Endothelial cell of umbilical vein (primary cell): ENCODE measurements around the gene SNAP25. TPM values are rescaled to one million over a fixed set of nuclear protein-coding genes. Genes with fewer than 3 reads are reported as not detected.

Experiments used
- BruUV-seq: library from RNA; stranded (reverse); fragments of 400-500 nt; replicated peaks from 2 replicates; lab custom pipeline; 2021; lab: Mats Ljungman, UMichigan
- CTCF ChIA-PET: fragments of 300-600, 350-600 bp; sonication (Branson Sonifier 250); formaldehyde crosslinking; loops from one replicate; lab custom pipeline; 2021; ENCODE audit warnings: antibody characterized with exemption, inconsistent platforms; lab: Charles Lee
- POLR2A ChIA-PET: fragments of 300-600, 350-600 bp; sonication (Branson Sonifier 250); formaldehyde crosslinking; loops from one replicate; lab custom pipeline; 2021; ENCODE audit warnings: antibody characterized with exemption, inconsistent platforms; lab: Charles Lee
- DNase-seq: peaks from one replicate; pipeline ENCODE4 v3.0.0-alpha.2; 2011; ENCODE audit warnings: low read depth, low spot score
- FAIRE-seq: peaks from 2 replicates; lab custom pipeline; 2011; peaks lifted over from hg19 to GRCh38; lab: Jason Lieb, UNC
- H2AFZ ChIP-seq: 2 replicates; pipeline ENCODE4 v1.6.0; 2012; ENCODE audit warnings: low read depth, low read length, control low read depth, inconsistent platforms
- H3K27ac ChIP-seq: 2 replicates; pipeline ENCODE4 v1.5.1; 2011; ENCODE audit warnings: low read depth, mild to moderate bottlenecking, control low read depth, low read length, moderate library complexity; ENCODE audit not compliant: insufficient read depth
- H3K27me3 ChIP-seq, 2 experiments: 2 replicates each; pipeline versions ENCODE4 v1.6.0 to v1.6.1; 2011; ENCODE audit warnings: low read length in 2 of 2, mixed read lengths in 1 of 2; ENCODE audit not compliant: control insufficient read depth in 2 of 2, insufficient read depth in 2 of 2
- H3K36me3 ChIP-seq, 2 experiments: 2 replicates in 1 of 2; 3 replicates in 1 of 2; pipeline ENCODE4 v1.5.1; 2011; ENCODE audit warnings: low read length in 2 of 2, mild to moderate bottlenecking in 1 of 2, moderate library complexity in 1 of 2; ENCODE audit not compliant: control insufficient read depth in 2 of 2, insufficient read depth in 2 of 2; ENCODE audit errors: extremely low read depth in 1 of 2
- H3K4me1 ChIP-seq: 3 replicates; pipeline ENCODE4 v1.5.1; 2011; ENCODE audit warnings: mild to moderate bottlenecking, low read length; ENCODE audit not compliant: control insufficient read depth, insufficient read depth; ENCODE audit errors: extremely low read depth
- H3K4me2 ChIP-seq: 2 replicates; pipeline ENCODE4 v1.6.1; 2011; ENCODE audit warnings: low read length, control low read depth, mixed read lengths; ENCODE audit not compliant: insufficient read depth
- H3K4me3 ChIP-seq, 3 experiments: fragments of 200-600 bp in 1 of 3; sonication (generic), shearing (Covaris generic) in 1 of 3; replicated peaks in 1 of 3; 2 replicates each; pipeline ENCODE4 v1.5.1; 2011 to 2016; ENCODE audit warnings: control low read depth in 3 of 3, low read length in 3 of 3, mild to moderate bottlenecking in 2 of 3, inconsistent platforms in 1 of 3, low read depth in 1 of 3, moderate library complexity in 1 of 3; ENCODE audit not compliant: insufficient read depth in 1 of 3
- H3K79me2 ChIP-seq: 2 replicates; pipeline ENCODE4 v1.6.0; 2012; ENCODE audit warnings: low read length, inconsistent platforms; ENCODE audit not compliant: control insufficient read depth, insufficient read depth
- H3K9ac ChIP-seq: replicated peaks from 2 replicates; pipeline ENCODE3; 2011; ENCODE audit warnings: low read length, control low read depth; ENCODE audit not compliant: insufficient read depth; ENCODE audit errors: extremely low read depth
- H3K9me1 ChIP-seq: replicated peaks from 3 replicates; pipeline ENCODE4 v1.6.0; 2011; ENCODE audit warnings: mild to moderate bottlenecking, low read length; ENCODE audit not compliant: control insufficient read depth, insufficient read depth; ENCODE audit errors: extremely low read depth
- H3K9me3 ChIP-seq: replicated peaks from 2 replicates; pipeline ENCODE4 v1.5.1; 2012; ENCODE audit warnings: low read length, inconsistent platforms; ENCODE audit not compliant: control insufficient read depth, insufficient read depth
- H4K20me1 ChIP-seq: replicated peaks from 2 replicates; pipeline ENCODE3; 2011; ENCODE audit warnings: mild to moderate bottlenecking, low read length; ENCODE audit not compliant: control insufficient read depth, insufficient read depth; ENCODE audit errors: extremely low read depth
- EZH2 ChIP-seq: IDR thresholded peaks from 2 replicates; pipeline ENCODE4 v1.6.1; 2012; ENCODE audit warnings: borderline replicate concordance, low read depth, mild to moderate bottlenecking, moderate library complexity, low read length, inconsistent platforms; ENCODE audit not compliant: severe bottlenecking
- FOS ChIP-seq: IDR thresholded peaks from 2 replicates; pipeline ENCODE4 v1.6.1; 2011; ENCODE audit warnings: mild to moderate bottlenecking, low read length, moderate library complexity, borderline replicate concordance; ENCODE audit not compliant: insufficient read depth
- GATA2 ChIP-seq: IDR thresholded peaks from 2 replicates; pipeline ENCODE4 v1.7.0; 2011; ENCODE audit warnings: low read depth, mild to moderate bottlenecking, moderate library complexity, mixed read lengths, low read length; ENCODE audit not compliant: insufficient read length, insufficient read depth
- JUN ChIP-seq: IDR thresholded peaks from 2 replicates; pipeline ENCODE4 v1.6.1; 2011; ENCODE audit warnings: borderline replicate concordance, low read depth; ENCODE audit not compliant: insufficient read length, insufficient read depth
- MYC ChIP-seq: IDR thresholded peaks from one replicate; pipeline ENCODE4 v1.6.1; 2011; ENCODE audit warnings: mild to moderate bottlenecking, low read depth, low read length
- POLR2A ChIP-seq: IDR thresholded peaks from 2 replicates; pipeline ENCODE4 v1.6.1; 2012; ENCODE audit warnings: low read depth, mild to moderate bottlenecking, control low read depth, low read length
- POLR2AphosphoS5 ChIP-seq: IDR thresholded peaks from 2 replicates; pipeline ENCODE4 v1.6.1; 2012; ENCODE audit warnings: low read depth, mild to moderate bottlenecking, control low read depth, low read length, moderate library complexity; ENCODE audit not compliant: insufficient read depth
- dilution Hi-C: fragments of 300-500 bp; cut with MboI; formaldehyde crosslinking; loops from one replicate; pipeline ENCODE4 v1.15.0; 2019; ENCODE audit warnings: low sequenced_read_pairs; ENCODE audit not compliant: extremely low pct_ligation_motif_present
- intact Hi-C: fragments of 100-400 bp; cut with micrococcal nuclease; formaldehyde crosslinking; loops from one replicate; pipeline ENCODE4 v1.10.0; 2022
- polyA plus RNA-seq, 4 experiments: library from polyadenylated mRNA; depleted of rRNA in 3 of 4; stranded (reverse) in 3 of 4; unstranded in 1 of 4; fragments of >200 nt; gene quantifications; 2 replicates each; pipeline versions ENCODE4 v1.2.1 to v1.2.3, GENCODE V29; 2011 to 2012; ENCODE audit warnings: missing spikeins in 1 of 4
- total RNA-seq: library from RNA; stranded (reverse); gene quantifications from 2 replicates; pipeline ENCODE4 v1.2.3, GENCODE V29; 2021
- TF ChIP-seq, protein P1 (sequence below), 2 donors: IDR thresholded peaks; 1 replicate in 1 of 2; 2 replicates in 1 of 2; pipeline ENCODE4 v1.5.1; 2011; ENCODE audit warnings: low read length in 2 of 2, mild to moderate bottlenecking in 2 of 2, moderate library complexity in 2 of 2, control low read depth in 1 of 2, inconsistent platforms in 1 of 2, low read depth in 1 of 2; ENCODE audit not compliant: insufficient read depth in 1 of 2; ENCODE audit errors: extremely low read depth in 1 of 2
- TF ChIP-seq, protein P2 (sequence below): IDR thresholded peaks from 2 replicates; pipeline ENCODE4 v1.6.1; 2011; ENCODE audit not compliant: insufficient read depth, insufficient read length

Gene SNAP25
- total and polyA plus RNA-seq, 2 donors (not counting 3 experiments of a cell fraction or from before 2014, with no cell fraction given): 3.9 to 4.4 TPM

DNA sequence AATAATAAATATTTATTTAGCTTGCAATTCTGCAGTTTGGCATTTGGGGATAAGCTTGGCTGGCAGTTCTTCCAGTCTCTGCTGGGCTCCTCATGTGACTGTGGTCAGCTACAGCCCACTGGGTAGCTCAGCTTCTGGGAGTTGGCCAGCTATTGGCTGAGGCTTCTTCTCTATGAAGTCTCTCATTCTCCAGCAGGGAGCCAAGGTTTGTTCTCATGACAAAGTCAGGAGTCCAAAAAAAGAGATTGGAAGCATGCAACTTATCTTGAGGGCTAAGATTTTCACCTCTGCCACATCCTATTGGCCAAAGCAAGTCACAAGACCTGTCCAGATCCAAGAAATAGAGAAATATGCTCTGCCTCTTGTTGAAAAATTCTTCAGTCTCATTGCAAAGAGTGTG is 94.6 kb downstream of the SNAP25 start:
- CTCF ChIA-PET: no interaction called here
- Histone ChIP-seq H3K9me1 (no peaks in the 10 kb centered on the region), H3K4me2 (no peak overlapping the region), H3K27ac (no peak overlapping the region), H4K20me1 (no peaks in the 10 kb centered on the region), H3K27me3 (no peaks in the 10 kb centered on the region), H3K9ac (no peak overlapping the region), H2AFZ (no peak overlapping the region), H3K4me1 (peaks cover 17% of the 10 kb centered on the region), H3K4me3 (no peak overlapping the region), H3K36me3 (no peaks in the 10 kb centered on the region), H3K79me2 (no peaks in the 10 kb centered on the region), H3K9me3 (no peaks in the 10 kb centered on the region)
- FAIRE-seq (no peak), DNase-seq (no peak)
- BruUV-seq: no TSS peak
- POLR2A ChIA-PET: no interaction called here
- dilution Hi-C loops: no loop called here
- intact Hi-C loops: no loop called here
- TF ChIP-seq EZH2: no peak

DNA sequence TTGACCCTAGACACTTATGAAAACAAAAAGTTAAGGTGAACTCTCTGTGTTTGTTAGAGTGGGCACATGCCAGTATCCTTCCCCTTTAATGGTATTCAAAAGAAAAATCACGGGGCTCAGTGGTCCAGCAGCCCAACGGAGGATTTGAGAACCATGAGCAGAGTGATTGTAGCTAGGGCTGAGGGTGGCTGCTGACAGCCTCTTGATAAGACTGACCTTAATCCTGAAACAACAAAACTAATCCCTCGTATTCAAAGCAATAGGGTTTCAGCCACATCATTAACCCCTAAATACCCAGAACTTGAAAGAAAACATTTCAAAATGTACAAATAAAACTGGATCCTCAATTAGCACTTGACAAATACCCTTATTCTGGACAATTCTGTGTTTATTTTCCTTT is 95.1 kb downstream of the SNAP25 start:
- POLR2A ChIA-PET: no interaction called here
- DNase-seq (no peak), FAIRE-seq (no peak)
- no peak overlapping the region for H3K4me2 ChIP-seq
- no peak for TF ChIP-seq JUN
- no peak for TF ChIP-seq GATA2
- no peak for TF ChIP-seq FOS
- no peak for TF ChIP-seq EZH2
- no peak for TF ChIP-seq POLR2A
- TF ChIP-seq, protein P1, sequence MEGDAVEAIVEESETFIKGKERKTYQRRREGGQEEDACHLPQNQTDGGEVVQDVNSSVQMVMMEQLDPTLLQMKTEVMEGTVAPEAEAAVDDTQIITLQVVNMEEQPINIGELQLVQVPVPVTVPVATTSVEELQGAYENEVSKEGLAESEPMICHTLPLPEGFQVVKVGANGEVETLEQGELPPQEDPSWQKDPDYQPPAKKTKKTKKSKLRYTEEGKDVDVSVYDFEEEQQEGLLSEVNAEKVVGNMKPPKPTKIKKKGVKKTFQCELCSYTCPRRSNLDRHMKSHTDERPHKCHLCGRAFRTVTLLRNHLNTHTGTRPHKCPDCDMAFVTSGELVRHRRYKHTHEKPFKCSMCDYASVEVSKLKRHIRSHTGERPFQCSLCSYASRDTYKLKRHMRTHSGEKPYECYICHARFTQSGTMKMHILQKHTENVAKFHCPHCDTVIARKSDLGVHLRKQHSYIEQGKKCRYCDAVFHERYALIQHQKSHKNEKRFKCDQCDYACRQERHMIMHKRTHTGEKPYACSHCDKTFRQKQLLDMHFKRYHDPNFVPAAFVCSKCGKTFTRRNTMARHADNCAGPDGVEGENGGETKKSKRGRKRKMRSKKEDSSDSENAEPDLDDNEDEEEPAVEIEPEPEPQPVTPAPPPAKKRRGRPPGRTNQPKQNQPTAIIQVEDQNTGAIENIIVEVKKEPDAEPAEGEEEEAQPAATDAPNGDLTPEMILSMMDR (IDR thresholded peaks at IDR 0.05; ENCODE audit: extremely low read depth in 1 of 2, insufficient read depth in 1 of 2, low read depth in 1 of 2, low read length in 2 of 2): no peak
- TF ChIP-seq POLR2AphosphoS5: no peak
- TF ChIP-seq, protein P2, sequence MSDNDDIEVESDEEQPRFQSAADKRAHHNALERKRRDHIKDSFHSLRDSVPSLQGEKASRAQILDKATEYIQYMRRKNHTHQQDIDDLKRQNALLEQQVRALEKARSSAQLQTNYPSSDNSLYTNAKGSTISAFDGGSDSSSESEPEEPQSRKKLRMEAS: no peak
- TF ChIP-seq MYC: no peak
- H3K9me1 ChIP-seq: no peaks in the 10 kb centered on the region
- H3K4me1 ChIP-seq: peaks cover 14% of the 10 kb centered on the region
- H3K27me3 ChIP-seq: no peaks in the 10 kb centered on the region
- dilution Hi-C loops (no loop called here), intact Hi-C loops (no loop called here)
- no peaks in the 10 kb centered on the region for H3K79me2 ChIP-seq
- no TSS peak for BruUV-seq
- no peak overlapping the region for H3K4me3 ChIP-seq
- CTCF ChIA-PET: no interaction called here
- no peaks in the 10 kb centered on the region for H3K36me3 ChIP-seq
- no peak overlapping the region for H2AFZ ChIP-seq
- H3K27ac ChIP-seq: no peak overlapping the region
- no peak overlapping the region for H3K9ac ChIP-seq
- H3K9me3 ChIP-seq: no peaks in the 10 kb centered on the region
- H4K20me1 ChIP-seq: no peaks in the 10 kb centered on the region
